ENCODE results near the gene BAD. TPM values are rescaled to one million over a fixed set of nuclear protein-coding genes. Genes with fewer than 3 reads are reported as not detected.
A peak's percentile ranks its signal among the peaks of the same experiment; 100 is the strongest.

Gene BAD
- total RNA-seq, 1 experiment from 2014 or later, result 34.7 TPM

DNA sequence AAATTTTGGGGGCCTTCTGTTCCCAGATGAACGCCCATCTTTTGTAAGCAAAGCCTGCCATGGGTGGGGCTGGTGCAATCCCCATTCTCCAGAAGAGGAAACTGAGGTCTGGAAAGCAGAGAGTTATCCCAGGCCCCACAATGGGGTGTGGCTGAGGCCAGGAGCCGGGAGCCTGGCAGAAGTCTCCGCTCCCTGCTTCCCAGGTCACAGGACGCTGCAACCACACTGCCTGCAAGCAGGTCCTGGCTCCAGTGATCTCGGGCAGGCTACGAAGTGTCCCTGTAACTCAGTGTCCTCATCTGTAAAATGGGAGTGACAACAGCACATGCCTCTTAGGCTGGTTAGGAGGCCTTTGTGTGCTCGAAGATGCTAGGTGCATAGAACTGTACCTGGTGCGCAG lies 31.4 kb downstream of the BAD start:
- TF ChIP-seq CBFB (CRISPR knock-in tag; IDR thresholded peaks at IDR 0.05; ENCODE audit: low read depth) (no peak), ZNF138 (CRISPR knock-in tag; conservative IDR thresholded peaks at IDR 0.05) (no peak), MXD4 (CRISPR knock-in tag; IDR thresholded peaks at IDR 0.05; ENCODE audit: borderline replicate concordance) (no peak), JUN (CRISPR knock-in tag; IDR thresholded peaks at IDR 0.05) (no peak), NR1H2 (CRISPR knock-in tag; IDR thresholded peaks at IDR 0.05) (no peak), GABPB1 (CRISPR knock-in tag; IDR thresholded peaks at IDR 0.05) (no peak), PRRX2 (CRISPR knock-in tag; IDR thresholded peaks at IDR 0.05) (no peak), KAT7 (CRISPR knock-in tag; IDR thresholded peaks at IDR 0.05; ENCODE audit: borderline replicate concordance) (no peak)
- TF ChIP-seq, protein P1, sequence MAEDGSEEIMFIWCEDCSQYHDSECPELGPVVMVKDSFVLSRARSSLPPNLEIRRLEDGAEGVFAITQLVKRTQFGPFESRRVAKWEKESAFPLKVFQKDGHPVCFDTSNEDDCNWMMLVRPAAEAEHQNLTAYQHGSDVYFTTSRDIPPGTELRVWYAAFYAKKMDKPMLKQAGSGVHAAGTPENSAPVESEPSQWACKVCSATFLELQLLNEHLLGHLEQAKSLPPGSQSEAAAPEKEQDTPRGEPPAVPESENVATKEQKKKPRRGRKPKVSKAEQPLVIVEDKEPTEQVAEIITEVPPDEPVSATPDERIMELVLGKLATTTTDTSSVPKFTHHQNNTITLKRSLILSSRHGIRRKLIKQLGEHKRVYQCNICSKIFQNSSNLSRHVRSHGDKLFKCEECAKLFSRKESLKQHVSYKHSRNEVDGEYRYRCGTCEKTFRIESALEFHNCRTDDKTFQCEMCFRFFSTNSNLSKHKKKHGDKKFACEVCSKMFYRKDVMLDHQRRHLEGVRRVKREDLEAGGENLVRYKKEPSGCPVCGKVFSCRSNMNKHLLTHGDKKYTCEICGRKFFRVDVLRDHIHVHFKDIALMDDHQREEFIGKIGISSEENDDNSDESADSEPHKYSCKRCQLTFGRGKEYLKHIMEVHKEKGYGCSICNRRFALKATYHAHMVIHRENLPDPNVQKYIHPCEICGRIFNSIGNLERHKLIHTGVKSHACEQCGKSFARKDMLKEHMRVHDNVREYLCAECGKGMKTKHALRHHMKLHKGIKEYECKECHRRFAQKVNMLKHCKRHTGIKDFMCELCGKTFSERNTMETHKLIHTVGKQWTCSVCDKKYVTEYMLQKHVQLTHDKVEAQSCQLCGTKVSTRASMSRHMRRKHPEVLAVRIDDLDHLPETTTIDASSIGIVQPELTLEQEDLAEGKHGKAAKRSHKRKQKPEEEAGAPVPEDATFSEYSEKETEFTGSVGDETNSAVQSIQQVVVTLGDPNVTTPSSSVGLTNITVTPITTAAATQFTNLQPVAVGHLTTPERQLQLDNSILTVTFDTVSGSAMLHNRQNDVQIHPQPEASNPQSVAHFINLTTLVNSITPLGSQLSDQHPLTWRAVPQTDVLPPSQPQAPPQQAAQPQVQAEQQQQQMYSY (CRISPR knock-in tag; IDR thresholded peaks at IDR 0.05), result no peak
- TF ChIP-seq, protein P2, sequence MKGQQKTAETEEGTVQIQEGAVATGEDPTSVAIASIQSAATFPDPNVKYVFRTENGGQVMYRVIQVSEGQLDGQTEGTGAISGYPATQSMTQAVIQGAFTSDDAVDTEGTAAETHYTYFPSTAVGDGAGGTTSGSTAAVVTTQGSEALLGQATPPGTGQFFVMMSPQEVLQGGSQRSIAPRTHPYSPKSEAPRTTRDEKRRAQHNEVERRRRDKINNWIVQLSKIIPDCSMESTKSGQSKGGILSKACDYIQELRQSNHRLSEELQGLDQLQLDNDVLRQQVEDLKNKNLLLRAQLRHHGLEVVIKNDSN (CRISPR knock-in tag; IDR thresholded peaks at IDR 0.05), result no peak
- TF ChIP-seq, protein P3, sequence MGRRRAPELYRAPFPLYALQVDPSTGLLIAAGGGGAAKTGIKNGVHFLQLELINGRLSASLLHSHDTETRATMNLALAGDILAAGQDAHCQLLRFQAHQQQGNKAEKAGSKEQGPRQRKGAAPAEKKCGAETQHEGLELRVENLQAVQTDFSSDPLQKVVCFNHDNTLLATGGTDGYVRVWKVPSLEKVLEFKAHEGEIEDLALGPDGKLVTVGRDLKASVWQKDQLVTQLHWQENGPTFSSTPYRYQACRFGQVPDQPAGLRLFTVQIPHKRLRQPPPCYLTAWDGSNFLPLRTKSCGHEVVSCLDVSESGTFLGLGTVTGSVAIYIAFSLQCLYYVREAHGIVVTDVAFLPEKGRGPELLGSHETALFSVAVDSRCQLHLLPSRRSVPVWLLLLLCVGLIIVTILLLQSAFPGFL (CRISPR knock-in tag; IDR thresholded peaks at IDR 0.05; ENCODE audit: borderline replicate concordance), result no peak
- TF ChIP-seq, protein P4, sequence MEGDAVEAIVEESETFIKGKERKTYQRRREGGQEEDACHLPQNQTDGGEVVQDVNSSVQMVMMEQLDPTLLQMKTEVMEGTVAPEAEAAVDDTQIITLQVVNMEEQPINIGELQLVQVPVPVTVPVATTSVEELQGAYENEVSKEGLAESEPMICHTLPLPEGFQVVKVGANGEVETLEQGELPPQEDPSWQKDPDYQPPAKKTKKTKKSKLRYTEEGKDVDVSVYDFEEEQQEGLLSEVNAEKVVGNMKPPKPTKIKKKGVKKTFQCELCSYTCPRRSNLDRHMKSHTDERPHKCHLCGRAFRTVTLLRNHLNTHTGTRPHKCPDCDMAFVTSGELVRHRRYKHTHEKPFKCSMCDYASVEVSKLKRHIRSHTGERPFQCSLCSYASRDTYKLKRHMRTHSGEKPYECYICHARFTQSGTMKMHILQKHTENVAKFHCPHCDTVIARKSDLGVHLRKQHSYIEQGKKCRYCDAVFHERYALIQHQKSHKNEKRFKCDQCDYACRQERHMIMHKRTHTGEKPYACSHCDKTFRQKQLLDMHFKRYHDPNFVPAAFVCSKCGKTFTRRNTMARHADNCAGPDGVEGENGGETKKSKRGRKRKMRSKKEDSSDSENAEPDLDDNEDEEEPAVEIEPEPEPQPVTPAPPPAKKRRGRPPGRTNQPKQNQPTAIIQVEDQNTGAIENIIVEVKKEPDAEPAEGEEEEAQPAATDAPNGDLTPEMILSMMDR (IDR thresholded peaks at IDR 0.05), result no peak
- TF ChIP-seq, protein P5, sequence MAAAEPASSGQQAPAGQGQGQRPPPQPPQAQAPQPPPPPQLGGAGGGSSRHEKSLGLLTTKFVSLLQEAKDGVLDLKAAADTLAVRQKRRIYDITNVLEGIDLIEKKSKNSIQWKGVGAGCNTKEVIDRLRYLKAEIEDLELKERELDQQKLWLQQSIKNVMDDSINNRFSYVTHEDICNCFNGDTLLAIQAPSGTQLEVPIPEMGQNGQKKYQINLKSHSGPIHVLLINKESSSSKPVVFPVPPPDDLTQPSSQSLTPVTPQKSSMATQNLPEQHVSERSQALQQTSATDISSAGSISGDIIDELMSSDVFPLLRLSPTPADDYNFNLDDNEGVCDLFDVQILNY (CRISPR knock-in tag; IDR thresholded peaks at IDR 0.05), result no peak
- TF ChIP-seq, protein P6, sequence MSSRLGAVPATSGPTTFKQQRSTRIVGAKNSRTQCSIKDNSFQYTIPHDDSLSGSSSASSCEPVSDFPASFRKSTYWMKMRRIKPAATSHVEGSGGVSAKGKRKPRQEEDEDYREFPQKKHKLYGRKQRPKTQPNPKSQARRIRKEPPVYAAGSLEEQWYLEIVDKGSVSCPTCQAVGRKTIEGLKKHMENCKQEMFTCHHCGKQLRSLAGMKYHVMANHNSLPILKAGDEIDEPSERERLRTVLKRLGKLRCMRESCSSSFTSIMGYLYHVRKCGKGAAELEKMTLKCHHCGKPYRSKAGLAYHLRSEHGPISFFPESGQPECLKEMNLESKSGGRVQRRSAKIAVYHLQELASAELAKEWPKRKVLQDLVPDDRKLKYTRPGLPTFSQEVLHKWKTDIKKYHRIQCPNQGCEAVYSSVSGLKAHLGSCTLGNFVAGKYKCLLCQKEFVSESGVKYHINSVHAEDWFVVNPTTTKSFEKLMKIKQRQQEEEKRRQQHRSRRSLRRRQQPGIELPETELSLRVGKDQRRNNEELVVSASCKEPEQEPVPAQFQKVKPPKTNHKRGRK (CRISPR knock-in tag; IDR thresholded peaks at IDR 0.05; ENCODE audit: borderline replicate concordance), result no peak
- POLR2A ChIA-PET, result no interaction called here
- H3K36me3 Mint-ChIP-seq, result peaks cover 8% of the 10 kb centered on the region
- peak overlapping the region; percentile 76 for H3K27ac Mint-ChIP-seq
- no peaks in the 10 kb centered on the region for H3K9me3 Mint-ChIP-seq
- peak overlapping the region; percentile 47 for H3K4me3 Mint-ChIP-seq
- no peaks in the 10 kb centered on the region for H3K27me3 Mint-ChIP-seq (ENCODE audit: low read depth)
- ATAC-seq (no peak), DNase-seq (ENCODE audit: low spot score) (no peak)
- CTCF ChIA-PET, result interaction anchor here (1.9 to 5.3 kb wide), 4 partner anchors 11 to 253 kb away, joined by 4 to 65 read pairs (median 46); partner anchors contain the start of genes ESRRA, FERMT3 and FKBP2
- peaks cover 38% of the 10 kb centered on the region for H3K4me1 Mint-ChIP-seq
